Activated T-helper 1 cell treated with anti-CD3 and anti-CD28 coated beads, Interleukin-12 subunit alpha, Interleukin-12 subunit beta, Interleukin-2, Interleukin-4 antibody, amounts not matched to agents 30 ng/mL and 10 ng/mL and 1 ng/mL, durations not matched to agents 14 hours and 24 hours and 36 hours (primary cell): Measurements from ENCODE around the gene SELENOS. TPM values are rescaled to one million over a fixed set of nuclear protein-coding genes. Genes with fewer than 3 reads are reported as not detected.

Source experiments
- DNase-seq: peaks from one replicate; pipeline ENCODE4 v3.0.0; 2021; ENCODE audit warnings: low spot score
- H3K27ac Mint-ChIP-seq: one replicate; pipeline ENCODE4 v1.8.0; 2021; ENCODE audit warnings: mild to moderate bottlenecking, mixed read lengths
- H3K27me3 Mint-ChIP-seq: one replicate; pipeline ENCODE4 v1.8.0; 2022; ENCODE audit warnings: mild to moderate bottlenecking, moderate library complexity, mixed read lengths; ENCODE audit not compliant: insufficient read depth
- H3K36me3 Mint-ChIP-seq: one replicate; pipeline ENCODE4 v1.8.0; 2021; ENCODE audit warnings: low read depth, mixed read lengths
- H3K4me1 Mint-ChIP-seq: one replicate; pipeline ENCODE4 v1.8.0; 2021; ENCODE audit warnings: low read depth, mixed read lengths
- H3K4me3 Mint-ChIP-seq: one replicate; pipeline ENCODE4 v1.8.0; 2021; ENCODE audit warnings: mild to moderate bottlenecking, moderate library complexity, mixed read lengths
- H3K9me3 Mint-ChIP-seq: one replicate; pipeline ENCODE4 v1.8.0; 2021; ENCODE audit warnings: mixed read lengths
- intact Hi-C: fragments of 100-400 bp; cut with micrococcal nuclease; formaldehyde crosslinking; loops from one replicate; pipeline ENCODE4 v1.15.1; 2024
- total RNA-seq: library from RNA; stranded (reverse); gene quantifications from 2 replicates; pipeline ENCODE4 v1.2.3, GENCODE V29; 2022

SELENOS gene, protein sequence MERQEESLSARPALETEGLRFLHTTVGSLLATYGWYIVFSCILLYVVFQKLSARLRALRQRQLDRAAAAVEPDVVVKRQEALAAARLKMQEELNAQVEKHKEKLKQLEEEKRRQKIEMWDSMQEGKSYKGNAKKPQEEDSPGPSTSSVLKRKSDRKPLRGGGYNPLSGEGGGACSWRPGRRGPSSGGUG
- 47.4 and 53.0 TPM in 2 replicates for total RNA-seq

- Mint-ChIP-seq H3K4me1 (peaks cover 38% of the 10 kb centered on the region), H3K27me3 (no peaks in the 10 kb centered on the region), H3K9me3 (no peaks in the 10 kb centered on the region), H3K27ac (peak within 1 kb of the TSS; percentile 88), H3K4me3 (peak within 1 kb of the TSS; percentile 98), H3K36me3 (peaks cover 61% of the 10 kb centered on the region)
- peak; percentile 88 for DNase-seq
- intact Hi-C loops, result loop anchor here (1.0 to 5.0 kb wide), 6 partner anchors 17 to 674 kb away; partner anchors contain the start of genes ASB7, LINS1, LRRK1 and TARS3
Observed at GRCh38 chr15:101277038-101277822, at the start of gene SELENOS. TSS of gene SELENOS (minus strand) at chr15:101277485. CDS start at chr15:101277417, 68 bp downstream.

DNA sequence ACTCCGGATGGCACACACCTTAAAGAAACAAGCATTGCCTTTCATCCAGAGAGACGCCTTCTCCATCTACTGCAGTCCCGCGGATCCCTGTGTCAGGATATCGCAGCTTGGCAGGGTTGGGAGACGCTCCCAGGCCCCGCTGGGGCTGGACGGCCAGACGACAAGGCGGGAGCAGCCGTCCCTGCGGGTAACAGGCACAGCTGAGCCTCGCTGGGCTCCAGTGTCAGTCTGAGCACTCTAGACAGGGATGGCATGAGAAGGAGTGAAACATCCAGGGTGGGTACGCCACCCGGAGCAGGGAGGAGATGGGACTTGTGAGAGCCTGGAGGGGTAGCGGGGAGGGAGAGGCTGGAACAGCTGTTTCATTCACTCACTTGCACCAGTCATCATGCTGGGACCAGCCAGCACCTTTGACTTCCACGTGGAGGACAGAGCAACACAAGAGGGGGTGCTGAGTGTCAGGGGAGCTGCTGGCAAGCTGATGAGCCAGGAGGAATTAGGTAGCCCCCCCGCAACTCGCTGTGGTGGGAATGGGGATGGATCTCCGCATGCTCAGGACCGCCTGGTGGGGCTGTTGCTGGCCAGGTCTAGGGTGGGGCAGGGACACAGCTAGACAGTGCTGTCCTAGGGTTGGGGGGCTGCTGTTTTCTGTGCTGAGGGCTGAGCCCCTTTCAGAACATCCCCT is 49.3 kb upstream of the SELENOS start:
- Mint-ChIP-seq H3K4me3 (no peak overlapping the region), H3K27ac (no peak overlapping the region), H3K27me3 (peaks cover 16% of the 10 kb centered on the region), H3K9me3 (no peaks in the 10 kb centered on the region), H3K4me1 (no peaks in the 10 kb centered on the region), H3K36me3 (no peaks in the 10 kb centered on the region)
- intact Hi-C loops, result no loop called here
- DNase-seq, result no peak

GRCh38 chr15:101326026-101326315 is 48.7 kb upstream of the SELENOS start:
- Mint-ChIP-seq H3K9me3 (no peaks in the 10 kb centered on the region), H3K27me3 (peaks cover 13% of the 10 kb centered on the region), H3K36me3 (no peaks in the 10 kb centered on the region), H3K27ac (no peak overlapping the region), H3K4me1 (peaks cover 4% of the 10 kb centered on the region), H3K4me3 (no peak overlapping the region)
- intact Hi-C loops, result no loop called here
- DNase-seq, result no peak

- H3K4me3 Mint-ChIP-seq, result no peak overlapping the region
- H3K27ac Mint-ChIP-seq, result no peak overlapping the region
- H3K27me3 Mint-ChIP-seq, result peaks cover 12% of the 10 kb centered on the region
- peaks cover 2% of the 10 kb centered on the region for H3K36me3 Mint-ChIP-seq
- H3K4me1 Mint-ChIP-seq, result peaks cover 9% of the 10 kb centered on the region
- intact Hi-C loops, result no loop called here
- no peak for DNase-seq
- peaks cover 2% of the 10 kb centered on the region for H3K9me3 Mint-ChIP-seq
Observed at GRCh38 chr15:101325263-101326025, 48.2 kb upstream of the SELENOS start.

DNA sequence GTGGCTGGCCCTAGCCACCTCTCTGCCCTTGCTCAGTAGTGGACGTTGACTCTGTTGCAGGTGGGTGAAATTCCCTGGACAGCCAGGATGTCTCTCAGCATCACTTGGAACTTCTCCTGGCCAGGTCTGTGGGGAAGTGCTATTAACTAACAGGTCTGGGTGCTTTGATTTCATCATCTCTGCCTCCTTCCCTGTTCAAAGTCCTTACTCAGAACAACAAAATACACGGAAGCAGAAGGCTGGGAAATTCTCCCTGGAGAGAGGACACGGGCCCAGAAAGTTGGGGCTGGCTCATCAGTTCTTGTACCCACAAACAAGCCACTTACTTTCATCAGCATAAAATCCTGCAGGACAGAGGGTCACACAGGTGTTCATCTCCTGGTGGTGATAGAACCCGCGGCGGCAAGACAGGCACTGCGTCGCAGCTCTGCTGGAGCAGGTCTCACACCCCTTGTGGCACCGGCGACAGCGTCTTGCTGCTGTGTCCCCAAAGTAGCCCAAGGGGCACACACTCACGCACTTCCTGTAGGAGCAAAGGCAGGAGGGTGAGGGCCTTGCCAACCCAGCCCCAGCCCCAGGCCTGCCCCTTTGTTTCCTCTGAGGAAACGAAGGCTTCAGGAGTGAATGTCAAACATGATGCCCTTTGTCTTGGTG is 47.4 kb upstream of the SELENOS start:
- intact Hi-C loops, result no loop called here
- peaks cover 13% of the 10 kb centered on the region for H3K4me1 Mint-ChIP-seq

GRCh38 chr15:101323793-101324523 is 46.7 kb upstream of the SELENOS start:
- Mint-ChIP-seq H3K27ac (no peak overlapping the region), H3K9me3 (peaks cover 3% of the 10 kb centered on the region), H3K36me3 (peaks cover 2% of the 10 kb centered on the region), H3K4me1 (peaks cover 13% of the 10 kb centered on the region), H3K27me3 (peaks cover 11% of the 10 kb centered on the region), H3K4me3 (no peak overlapping the region)
- no peak for DNase-seq
- intact Hi-C loops, result no loop called here

More for the DNA sequence above, 47.4 kb upstream of the SELENOS start:
- Mint-ChIP-seq H3K36me3 (peaks cover 2% of the 10 kb centered on the region), H3K4me3 (no peak overlapping the region), H3K9me3 (peaks cover 3% of the 10 kb centered on the region), H3K27me3 (peaks cover 10% of the 10 kb centered on the region), H3K27ac (no peak overlapping the region)
- no peak for DNase-seq

- peaks cover 13% of the 10 kb centered on the region for H3K4me1 Mint-ChIP-seq
- no peak overlapping the region for H3K27ac Mint-ChIP-seq
- H3K36me3 Mint-ChIP-seq, result peaks cover 2% of the 10 kb centered on the region
- no peak for DNase-seq
- peaks cover 9% of the 10 kb centered on the region for H3K27me3 Mint-ChIP-seq
- intact Hi-C loops, result no loop called here
- peaks cover 3% of the 10 kb centered on the region for H3K9me3 Mint-ChIP-seq
- no peak overlapping the region for H3K4me3 Mint-ChIP-seq
Observed at GRCh38 chr15:101322854-101323477, 45.7 kb upstream of the SELENOS start.

DNA sequence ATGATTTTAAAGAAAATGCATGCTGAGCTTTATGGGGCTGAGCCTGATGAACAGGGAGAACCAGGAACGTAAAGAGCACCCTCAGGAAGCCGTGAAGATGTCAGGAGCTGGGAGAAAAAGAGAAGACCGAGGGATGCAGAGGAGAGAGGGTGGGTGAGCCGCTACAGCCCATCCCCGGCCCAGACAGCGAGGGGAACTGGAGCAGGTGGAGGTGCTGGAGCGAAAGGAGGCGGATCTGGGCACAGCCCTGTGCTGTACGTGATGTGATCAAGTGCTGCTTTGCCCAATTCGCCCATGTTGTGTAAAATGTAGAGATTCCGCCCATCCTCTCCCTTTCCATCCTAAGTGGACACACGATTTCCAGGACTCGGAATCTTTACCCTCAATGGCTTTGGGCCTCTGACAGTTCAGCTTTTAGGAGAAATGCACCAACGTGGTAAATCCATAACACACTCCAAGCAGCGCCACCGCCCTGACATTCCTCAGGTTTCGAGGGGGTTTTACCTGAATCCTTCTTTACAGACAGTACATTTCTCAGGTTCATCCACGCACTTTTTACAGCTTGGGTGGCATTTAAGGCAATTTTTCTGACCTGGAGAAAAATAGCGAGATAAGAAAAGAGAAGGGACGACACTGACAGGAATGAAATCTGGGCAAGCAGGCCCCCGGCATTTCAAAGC is 44.9 kb upstream of the SELENOS start:
- Mint-ChIP-seq H3K4me1 (peaks cover 13% of the 10 kb centered on the region), H3K27ac (no peak overlapping the region), H3K36me3 (peaks cover 2% of the 10 kb centered on the region), H3K27me3 (peaks cover 9% of the 10 kb centered on the region), H3K9me3 (peaks cover 3% of the 10 kb centered on the region), H3K4me3 (no peak overlapping the region)
- DNase-seq, result no peak
- intact Hi-C loops, result no loop called here

DNA sequence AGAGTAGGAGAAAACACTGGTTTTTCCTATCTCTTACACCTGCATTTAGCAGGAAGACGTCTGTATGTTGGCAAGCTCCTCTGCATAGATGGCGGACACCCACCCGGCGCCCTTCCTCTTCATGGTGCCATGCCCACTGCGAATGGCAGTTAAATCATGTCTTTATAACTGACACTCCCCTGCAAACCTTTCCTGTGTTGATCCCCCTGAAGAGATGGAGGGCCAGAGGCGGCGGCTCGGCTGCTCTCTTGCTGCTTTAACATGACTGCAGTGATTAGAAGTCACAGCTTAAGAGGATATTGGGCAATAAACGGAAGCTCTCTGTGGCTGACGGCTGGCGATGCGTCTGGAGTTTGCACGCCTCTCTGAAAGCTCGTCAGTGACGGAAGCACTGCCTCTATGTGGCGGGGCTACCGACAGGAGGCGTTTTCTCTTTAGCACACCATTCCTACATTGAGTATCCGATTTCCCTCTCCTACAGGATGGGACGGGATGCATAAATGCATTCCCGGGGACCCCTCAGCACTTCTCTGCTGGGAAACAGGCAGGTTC is 43.3 kb upstream of the SELENOS start:
- Mint-ChIP-seq H3K4me3 (peak overlapping the region; percentile 74), H3K27me3 (peaks cover 7% of the 10 kb centered on the region), H3K4me1 (peaks cover 13% of the 10 kb centered on the region), H3K36me3 (peaks cover 2% of the 10 kb centered on the region), H3K27ac (peak overlapping the region; percentile 88), H3K9me3 (peaks cover 3% of the 10 kb centered on the region)
- intact Hi-C loops, result loop anchor here (2.0 kb wide), 1 partner anchor 26 kb away; the partner anchor contains the start of gene SNRPA1
- peak; percentile 62 for DNase-seq

DNA sequence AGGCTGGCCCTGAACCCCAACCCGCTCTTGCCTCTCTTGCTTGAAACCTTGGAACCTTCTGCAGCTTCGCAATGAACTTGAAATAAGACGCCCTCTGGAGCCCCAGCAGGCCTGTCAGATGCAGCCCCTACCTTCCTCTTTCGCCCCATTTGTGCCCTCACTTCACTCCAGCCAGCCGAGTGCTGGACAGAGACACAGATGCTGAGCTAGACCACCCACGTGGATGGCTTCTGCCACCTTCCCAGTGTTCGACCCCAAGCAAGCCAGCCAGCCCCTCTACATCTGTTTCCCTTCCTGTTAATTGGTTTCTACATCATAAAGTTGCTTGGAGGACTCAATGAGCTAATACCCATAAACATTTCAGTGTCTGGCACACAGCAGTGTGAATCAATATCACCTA is 41.6 kb upstream of the SELENOS start:
- Mint-ChIP-seq H3K4me1 (peaks cover 13% of the 10 kb centered on the region), H3K36me3 (peaks cover 2% of the 10 kb centered on the region), H3K27ac (no peak overlapping the region), H3K4me3 (no peak overlapping the region), H3K27me3 (peaks cover 4% of the 10 kb centered on the region), H3K9me3 (peaks cover 3% of the 10 kb centered on the region)
- no peak for DNase-seq
- intact Hi-C loops, result no loop called here
